Pancreas (tissue), 10 donors: ENCODE measurements around the gene NUP210. TPM values are rescaled to one million over a fixed set of nuclear protein-coding genes. Genes with fewer than 3 reads are reported as not detected.

Experiments used
- ATAC-seq, 4 donors: fragments of 200-7000 bp; cut with Tn5 transposase; one replicate each; pipeline versions ENCODE4 v1.8.0 to v1.9.1; 2020; ENCODE audit warnings: mild to moderate bottlenecking in 4 of 4, moderate library complexity in 4 of 4
- DNase-seq, 6 donors: peaks; one replicate each; pipeline ENCODE4 v3.0.0-alpha.2; 2020
- FAIRE-seq: peaks from 2 replicates; lab custom pipeline; 2012; peaks lifted over from hg19 to GRCh38; lab: Jason Lieb, UNC
- H3K27ac ChIP-seq, 4 donors: fragments of 200-600 bp; sonication (generic); 1 replicate in 3 of 4; 2 replicates in 1 of 4; pipeline versions ENCODE4 v1.5.0 to v1.8.0; 2020
- H3K27me3 ChIP-seq, 4 donors: fragments of 200-600 bp; one replicate each; pipeline ENCODE4 v1.8.0; 2021
- H3K36me3 ChIP-seq, 3 donors: fragments of 200-600 bp; sonication (generic) in 1 of 3; one replicate each; pipeline versions ENCODE4 v1.5.0 to v1.8.0; 2020 to 2021
- H3K4me1 ChIP-seq, 3 donors: fragments of 200-600 bp; one replicate each; pipeline ENCODE4 v1.8.0; 2021
- H3K4me3 ChIP-seq, 4 donors: fragments of 200-600 bp; sonication (generic) in 2 of 4; one replicate each; pipeline versions ENCODE4 v1.5.0 to v1.8.0; 2020 to 2021
- H3K9me3 ChIP-seq, 4 donors: fragments of 200-600 bp; one replicate each; pipeline ENCODE4 v1.8.0; 2021
- CTCF ChIP-seq, 4 donors: fragments of 200-600 bp; sonication (generic) in 3 of 4; IDR thresholded peaks; one replicate each; pipeline versions ENCODE4 v1.5.0 to v1.8.0; 2021; ENCODE audit warnings: antibody characterized with exemption in 4 of 4
- whole genome bisulfite sequencing, 2 donors: extraction: QIAGEN DNeasy Blood & Tissue Kit; methylation state at CpG; one replicate each; pipeline ENCODE4 v1.1.7; 2013; 5-methylcytosine and 5-hydroxymethylcytosine counted together
- intact Hi-C, 3 donors: fragments of 100-400 bp; cut with DNase I; formaldehyde crosslinking; loops; one replicate each; pipeline versions ENCODE4 v1.11.1 to v1.14.2; 2022
- polyA plus RNA-seq, 2 donors: library from polyadenylated mRNA; stranded (reverse); fragments of 200-250 nt; gene quantifications; one replicate each; pipeline ENCODE4 v1.2.3, GENCODE V29; 2013
- total RNA-seq, 6 donors: library from RNA; stranded (reverse); fragmentation: NEBNext Ultra II Directional in 4 of 6; extraction: Animal tissue kit (Norgen Biotek cat#: 25700) in 4 of 6; gene quantifications; one replicate each; pipeline versions ENCODE4 v1.2.1 to v1.2.4, GENCODE V29; 2021 to 2023
- donor health status: healthy with polysubstance abuse.
- donor health status: DM: no; HTN: no; CAD: no; lungs with moderate emphysema.
- donor health status: DM: no; HTN: no; CAD: no.
- donor health status: control.
- donor health status: control.
- donor health status: Bipolar disorder and iron deficiency.
- donor health status: DM: yes; HTN: yes; CAD: no.
- donor health status: DM: no; HTN: no; CAD: no.
- donor health status: DM: no; HTN: no; CAD: no.
- donor health status: DM: yes; HTN: yes; CAD: no.

The NUP210 gene
- total and polyA plus RNA-seq, 8 donors: 7.6 to 12.5 (median 9.8) TPM

- intact Hi-C loops: no loop called here
- no peaks in the 10 kb centered on the region for H3K27me3 ChIP-seq
- FAIRE-seq: no peak
Observed at GRCh38 chr3:13288732-13289718, 131.1 kb downstream of the NUP210 start.

GRCh38 chr3:13287833-13288232, 132.3 kb downstream of the NUP210 start:
- H3K27ac ChIP-seq: no peak overlapping the region
- no peaks in the 10 kb centered on the region for H3K9me3 ChIP-seq
- no peaks in the 10 kb centered on the region for H3K4me1 ChIP-seq
- FAIRE-seq: no peak
- no peaks in the 10 kb centered on the region for H3K36me3 ChIP-seq
- no peak for ATAC-seq
- no peak overlapping the region for H3K4me3 ChIP-seq
- H3K27me3 ChIP-seq: no peaks in the 10 kb centered on the region
- 78% methylated on average over 4 of the region's 4 CpGs for WGBS, 2 donors
- intact Hi-C loops: no loop called here
- no peak for DNase-seq
- no peak for TF ChIP-seq CTCF (IDR thresholded peaks at IDR 0.05)

More at GRCh38 chr3:13288732-13289718, 131.1 kb downstream of the NUP210 start:
- H3K36me3 ChIP-seq: no peaks in the 10 kb centered on the region
- DNase-seq (no peak), ATAC-seq (no peak)
- H3K4me3 ChIP-seq: no peak overlapping the region
- H3K4me1 ChIP-seq: no peaks in the 10 kb centered on the region
- WGBS, 2 donors: 78% methylated on average over 10 of the region's 10 CpGs
- H3K27ac ChIP-seq: no peak overlapping the region
- H3K9me3 ChIP-seq: no peaks in the 10 kb centered on the region
- no peak for TF ChIP-seq CTCF (IDR thresholded peaks at IDR 0.05)

GRCh38 chr3:13286873-13287272, 133.2 kb downstream of the NUP210 start:
- Histone ChIP-seq H3K27ac (no peak overlapping the region), H3K4me3 (no peak overlapping the region), H3K27me3 (no peaks in the 10 kb centered on the region), H3K4me1 (no peaks in the 10 kb centered on the region), H3K9me3 (no peaks in the 10 kb centered on the region), H3K36me3 (no peaks in the 10 kb centered on the region)
- 84 to 94% methylated on average over 2 of the region's 2 CpGs for WGBS, 2 donors
- FAIRE-seq: no peak
- intact Hi-C loops: no loop called here
- no peak for DNase-seq
- no peak for ATAC-seq
- no peak for TF ChIP-seq CTCF (IDR thresholded peaks at IDR 0.05)

- Histone ChIP-seq H3K27ac (no peak overlapping the region), H3K4me3 (no peak overlapping the region), H3K4me1 (no peaks in the 10 kb centered on the region), H3K9me3 (no peaks in the 10 kb centered on the region), H3K27me3 (no peaks in the 10 kb centered on the region), H3K36me3 (no peaks in the 10 kb centered on the region)
- FAIRE-seq (no peak), DNase-seq (no peak), ATAC-seq (no peak)
- intact Hi-C loops: no loop called here
- TF ChIP-seq CTCF (IDR thresholded peaks at IDR 0.05): no peak
- WGBS, 2 donors: 81 to 90% methylated on average over 11 of the region's 11 CpGs
Observed at GRCh38 chr3:13285007-13285567, 135.0 kb downstream of the NUP210 start.
